Activated CD4-positive, CD25-positive, alpha-beta regulatory T cell (primary cell): Measurements from ENCODE around the gene DQX1.
"Not testable (repeated sequence)": the region's sequence is repeated elsewhere in the genome, so short reads cannot be mapped to it uniquely, and the experiment has no call there.

Experiments
- DNase-seq, 4 experiments: peaks; one replicate each; lab custom pipeline; 2025; lab: John Stamatoyannopoulos, UW

DQX1 gene

GRCh38 chr2:74493546-74493945, 32.5 kb downstream of the DQX1 start:
- no peak for DNase-seq

- no peak for DNase-seq
These were observed 34.1 kb downstream of the DQX1 start for GRCh38 chr2:74491648-74492544.

GRCh38 chr2:74489906-74490305, 36.1 kb downstream of the DQX1 start:
- no peak for DNase-seq

GRCh38 chr2:74488643-74489481, 37.2 kb downstream of the DQX1 start:
- no peak for DNase-seq

GRCh38 chr2:74486141-74486540, 39.9 kb downstream of the DQX1 start:
- DNase-seq, result no peak

GRCh38 chr2:74483675-74484164, 42.3 kb downstream of the DQX1 start:
- not testable (repeated sequence) for DNase-seq

GRCh38 chr2:74482801-74483674, 43.0 kb downstream of the DQX1 start, which contains the start of the genes CCDC142 and TTC31:
TSS of gene CCDC142 (minus strand) at chr2:74482998. CDS start at chr2:74482837, 161 bp downstream.
TSS of gene TTC31 (plus strand) at chr2:74483081. CDS start at chr2:74483096, 15 bp downstream.
- DNase-seq, result peak; percentile 83 to 87 (median 85)

GRCh38 chr2:74481961-74482800, 43.9 kb downstream of the DQX1 start:
- DNase-seq, result peak in 3 of 4 experiments; percentile 39 to 52 (median 43)

- no peak for DNase-seq
These were observed 44.6 kb downstream of the DQX1 start for GRCh38 chr2:74481431-74481830.

GRCh38 chr2:74474899-74475298, 51.1 kb downstream of the DQX1 start:
- DNase-seq, result no peak

- no peak for DNase-seq
These were observed 51.5 kb downstream of the DQX1 start for GRCh38 chr2:74474481-74474880.

GRCh38 chr2:74472945-74473258, 53.1 kb downstream of the DQX1 start:
- no peak for DNase-seq

GRCh38 chr2:74472086-74472944, 53.7 kb downstream of the DQX1 start, which contains the start of gene MRPL53:
TSS of gene MRPL53 (minus strand) at chr2:74472680. CDS start at chr2:74472660, 20 bp downstream.
- DNase-seq, result peak; percentile 91 to 96 (median 96)

- no peak for DNase-seq
These were observed 54.5 kb downstream of the DQX1 start for GRCh38 chr2:74471332-74472065.

- DNase-seq, result not testable (repeated sequence)
These were observed 55.3 kb downstream of the DQX1 start for GRCh38 chr2:74470742-74471141.
